Heart right ventricle (tissue), 16 donors: Measurements from ENCODE around the gene DOCK9. TPM values are rescaled to one million over a fixed set of nuclear protein-coding genes. Genes with fewer than 3 reads are reported as not detected.

Experiments
- ATAC-seq, 8 donors: fragments of 200-7000 bp; cut with Tn5 transposase; one replicate each; pipeline ENCODE4 v1.9.1; 2020; ENCODE audit warnings: mild to moderate bottlenecking in 8 of 8, moderate library complexity in 8 of 8, moderate number of reproducible peaks in 1 of 8
- DNase-seq, 2 donors: peaks; one replicate each; pipeline ENCODE4 v3.0.0-alpha.2; 2020
- H3K27ac ChIP-seq, 10 donors: fragments of 200-600 bp; sonication (generic) in 2 of 10; one replicate each; pipeline versions ENCODE4 v1.5.0 to v1.8.0; 2020 to 2022; ENCODE audit warnings: mild to moderate bottlenecking in 3 of 10
- H3K27me3 ChIP-seq, 7 donors: fragments of 200-600 bp; one replicate each; pipeline ENCODE4 v1.8.0; 2021 to 2022; ENCODE audit warnings: mild to moderate bottlenecking in 2 of 7
- H3K36me3 ChIP-seq, 9 donors: fragments of 200-600 bp; sonication (generic) in 1 of 9; one replicate each; pipeline versions ENCODE4 v1.5.0 to v1.8.0; 2020 to 2022; ENCODE audit warnings: mild to moderate bottlenecking in 2 of 9
- H3K4me1 ChIP-seq, 9 donors: fragments of 200-600 bp; sonication (generic) in 1 of 9; one replicate each; pipeline versions ENCODE4 v1.5.0 to v1.8.0; 2020 to 2022; ENCODE audit warnings: mild to moderate bottlenecking in 4 of 9
- H3K4me3 ChIP-seq, 10 donors: fragments of 200-600 bp; sonication (generic) in 2 of 10; one replicate each; pipeline versions ENCODE4 v1.5.0 to v1.8.0; 2020 to 2022; ENCODE audit warnings: mild to moderate bottlenecking in 7 of 10, moderate library complexity in 2 of 10
- H3K9me3 ChIP-seq, 11 donors: fragments of 200-600 bp in 10 of 11; sonication (generic) in 2 of 11; one replicate each; pipeline versions ENCODE4 v1.5.0 to v1.8.0; 2013 to 2022; ENCODE audit warnings: mild to moderate bottlenecking in 2 of 11, control low read depth in 1 of 11, moderate library complexity in 1 of 11
- CTCF ChIP-seq, 9 donors: fragments of 200-600 bp; sonication (generic) in 2 of 9; IDR thresholded peaks; one replicate each; pipeline versions ENCODE4 v1.5.0 to v1.8.0; 2021 to 2022; ENCODE audit warnings: antibody characterized with exemption in 9 of 9, mild to moderate bottlenecking in 5 of 9, moderate library complexity in 1 of 9
- WGBS, 2 donors: extraction: QIAGEN DNeasy Blood & Tissue Kit; methylation state at CpG; one replicate each; pipeline ENCODE4 v1.1.7; 2013; ENCODE audit warnings: inconsistent platforms in 1 of 2; 5-methylcytosine and 5-hydroxymethylcytosine counted together
- intact Hi-C, 10 donors: fragments of 100-400 bp; cut with DNase I; formaldehyde crosslinking; loops; one replicate each; pipeline versions ENCODE4 v1.11.1 to v1.14.2; 2022
- polyA plus RNA-seq, 2 donors: library from polyadenylated mRNA; stranded (reverse); fragments of 200-250 nt; gene quantifications; one replicate each; pipeline ENCODE4 v1.2.3, GENCODE V29; 2013
- total RNA-seq, 10 donors: library from RNA; stranded (reverse); fragmentation: NEBNext Ultra II Directional in 3 of 10; extraction: Animal tissue kit (Norgen Biotek cat#: 25700) in 3 of 10; gene quantifications; one replicate each; pipeline versions ENCODE4 v1.2.1 to v1.2.4, GENCODE V29; 2021 to 2023
- donor health status: Arrhythmogenic right ventricular cardiomyopathy.
- donor health status: ischemic (EF 13 %, LVEDD 7.1; RV severe dilation, severe dysfunction).
- donor health status: healthy with polysubstance abuse.
- donor health status: DM: no; HTN: yes; CAD: no.
- donor health status: DM: no; HTN: no; CAD: no.
- donor health status: ischemic (EF 25% LVEDD 6.9; RV normal size, moderate dysfunction).
- donor health status: ischemic (EF 25% LVEDD 5.7; RV mildly dilated, moderate dysfunction).
- donor health status: healthy.
- donor health status: DM: yes; HTN: yes; CAD: no.
- donor health status: Ischemic cardiomyopathy.
- donor health status: ischemic (EF 35%, LVEDD 5.7; RV mildly dilated, moderate dysfunction).
- donor health status: nonischemic (EF 11% LVEDD 7.7; RV severe dilation, severe dysfunction).
- donor health status: DM: yes; HTN: yes; CAD: no.
- donor health status: PGD.
- donor health status: ischemic (EF 29% LVEDD 5.4; RV normal size, mild dysfunction).
- donor health status: nonischemic (EF 23%, LVEDD 6.1; RV moderate dilation, normal function).

The DOCK9 gene
- total and polyA plus RNA-seq, 12 donors, result 31.6 to 73.7 (median 43.4) TPM

- no peak overlapping the region for H3K4me3 ChIP-seq
- H3K36me3 ChIP-seq, result peaks cover 0 to 98% (median 23%) of the 10 kb centered on the region in 9 donors
- no peaks in the 10 kb centered on the region for H3K27me3 ChIP-seq
- TF ChIP-seq CTCF (IDR thresholded peaks at IDR 0.05), result no peak
- ATAC-seq (no peak), DNase-seq (no peak)
- intact Hi-C loops, result loop anchor here in 1 of 10 donors (10.0 kb wide), 1 partner anchor 380 kb away; no protein-coding TSS in a partner anchor
- 71 to 72% methylated on average over 7 of the region's 7 CpGs for WGBS, 2 donors
- H3K4me1 ChIP-seq, result no peaks in the 10 kb centered on the region
- no peaks in the 10 kb centered on the region for H3K9me3 ChIP-seq
- H3K27ac ChIP-seq, result no peak overlapping the region
Observed at GRCh38 chr13:98834254-98834960, 143.5 kb downstream of the DOCK9 start.

- no peak overlapping the region for H3K4me3 ChIP-seq
- H3K27me3 ChIP-seq, result no peaks in the 10 kb centered on the region
- 71 to 80% methylated on average over 8 of the region's 8 CpGs for WGBS, 2 donors
- peaks cover 0 to 100% (median 39%) of the 10 kb centered on the region in 9 donors for H3K36me3 ChIP-seq
- H3K9me3 ChIP-seq, result no peaks in the 10 kb centered on the region
- intact Hi-C loops, result loop anchor here in 1 of 10 donors (10.0 kb wide), 1 partner anchor 376 kb away; no protein-coding TSS in a partner anchor
- no peak for DNase-seq
- H3K27ac ChIP-seq, result no peak overlapping the region
- peaks cover 0 to 8% (median 5%) of the 10 kb centered on the region in 9 donors for H3K4me1 ChIP-seq
- no peak for TF ChIP-seq CTCF (IDR thresholded peaks at IDR 0.05)
- ATAC-seq, result no peak
Observed at GRCh38 chr13:98831236-98831635, 146.6 kb downstream of the DOCK9 start.

DNA sequence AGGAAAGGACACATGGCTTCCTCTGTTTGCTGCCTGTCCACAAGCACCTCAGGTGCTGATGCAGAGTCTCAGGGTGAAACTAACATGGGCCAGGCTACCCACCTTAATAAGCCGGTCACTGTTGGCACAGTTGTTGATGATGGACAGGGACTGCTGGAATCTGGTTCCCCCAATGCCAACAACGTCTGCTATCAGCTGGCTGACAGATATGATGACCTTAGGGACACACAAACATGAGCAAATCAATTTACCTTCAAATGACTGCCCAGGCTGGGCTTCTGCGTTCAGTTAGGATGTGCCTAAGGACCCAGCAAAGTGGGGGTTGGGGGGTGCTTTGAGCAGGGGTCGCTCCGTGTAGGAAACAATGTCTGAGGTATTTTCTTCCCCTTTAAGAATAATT, 148.3 kb downstream of the DOCK9 start:
- Histone ChIP-seq H3K27ac (no peak overlapping the region), H3K36me3 (peaks cover 0 to 99% (median 43%) of the 10 kb centered on the region in 9 donors), H3K4me3 (no peak overlapping the region), H3K27me3 (no peaks in the 10 kb centered on the region), H3K4me1 (peaks cover 0 to 21% (median 11%) of the 10 kb centered on the region in 9 donors), H3K9me3 (no peaks in the 10 kb centered on the region)
- no peak for TF ChIP-seq CTCF (IDR thresholded peaks at IDR 0.05)
- WGBS, 2 donors, result 76 to 85% methylated on average over 5 of the region's 5 CpGs
- peak in 1 of 8 donors; percentile 18 for ATAC-seq
- intact Hi-C loops, result no loop called here
- DNase-seq, result no peak

DNA sequence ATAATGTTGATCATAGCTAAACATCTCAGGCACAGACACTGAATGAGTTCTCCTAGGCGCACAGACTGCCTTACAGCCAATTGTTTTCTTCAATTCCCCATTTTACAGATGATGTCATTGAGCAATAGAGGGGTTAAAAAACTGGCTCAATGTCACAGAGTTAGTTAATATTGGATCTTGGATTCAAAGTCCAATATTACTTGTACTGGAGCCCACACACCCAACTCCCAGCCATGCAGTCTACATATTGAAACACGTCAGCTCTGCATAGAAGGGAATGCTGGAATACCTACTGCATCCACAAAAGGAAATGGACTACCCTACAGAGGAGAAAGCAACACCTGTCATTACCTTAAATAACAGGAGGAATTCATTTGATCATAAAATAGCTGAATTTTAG, 149.2 kb downstream of the DOCK9 start:
- Histone ChIP-seq H3K9me3 (no peaks in the 10 kb centered on the region), H3K4me3 (no peak overlapping the region), H3K4me1 (peaks cover 0 to 21% (median 12%) of the 10 kb centered on the region in 9 donors), H3K36me3 (peaks cover 0 to 99% (median 45%) of the 10 kb centered on the region in 9 donors), H3K27me3 (no peaks in the 10 kb centered on the region), H3K27ac (no peak overlapping the region)
- no peak for ATAC-seq
- intact Hi-C loops, result no loop called here
- DNase-seq, result no peak
- no peak for TF ChIP-seq CTCF (IDR thresholded peaks at IDR 0.05)
- 97 to 99% methylated on average over 2 of the region's 2 CpGs for WGBS, 2 donors
